Muscle of leg (tissue), 11 donors: ENCODE measurements around the gene CHMP1A. TPM values are rescaled to one million over a fixed set of nuclear protein-coding genes. Genes with fewer than 3 reads are reported as not detected.

Experiments used
- DNase-seq: peaks from one replicate; pipeline ENCODE4 v3.0.0; 2013
- H3K27ac ChIP-seq: one replicate; pipeline ENCODE4 v1.5.1; 2013; ENCODE audit warnings: mild to moderate bottlenecking, low read length, control low read depth
- H3K27me3 ChIP-seq: one replicate; pipeline ENCODE4 v1.6.1; 2013; ENCODE audit warnings: low read length; ENCODE audit not compliant: control insufficient read depth, insufficient read depth
- H3K36me3 ChIP-seq: one replicate; pipeline ENCODE4 v1.6.1; 2013; ENCODE audit warnings: low read length; ENCODE audit not compliant: control insufficient read depth, insufficient read depth
- H3K4me1 ChIP-seq: one replicate; pipeline ENCODE4 v1.6.1; 2013; ENCODE audit warnings: low read length; ENCODE audit not compliant: control insufficient read depth, insufficient read depth
- H3K4me3 ChIP-seq: one replicate; pipeline ENCODE4 v1.5.1; 2013; ENCODE audit warnings: low read length, control low read depth
- H3K9me3 ChIP-seq: replicated peaks from 2 replicates; pipeline ENCODE4 v1.6.1; 2013; ENCODE audit warnings: low read depth, low read length; ENCODE audit not compliant: control insufficient read depth
- WGBS: methylation state at CpG from one replicate; pipeline ENCODE4 v1.1.5; 2013; ENCODE audit warnings: missing lambda C conversion rate; ENCODE audit not compliant: insufficient coverage; 5-methylcytosine and 5-hydroxymethylcytosine counted together
- polyA plus RNA-seq, 8 donors: library from polyadenylated mRNA; unstranded; fragments of 120-200 nt; gene quantifications; one replicate each; pipeline versions ENCODE4 v1.2.1 to v1.2.3, GENCODE V29; 2013; ENCODE audit warnings: inconsistent platforms in 1 of 8, low replicate concordance in 1 of 8; ENCODE audit not compliant: insufficient read length in 8 of 8, insufficient read depth in 1 of 8
- total RNA-seq: library from RNA; stranded (reverse); fragments of 120-200 nt; gene quantifications from one replicate; pipeline ENCODE4 v1.2.4, GENCODE V29; 2013

CHMP1A gene
- total and polyA plus RNA-seq, 9 donors: 38.9 to 57.8 (median 52.0) TPM

DNA sequence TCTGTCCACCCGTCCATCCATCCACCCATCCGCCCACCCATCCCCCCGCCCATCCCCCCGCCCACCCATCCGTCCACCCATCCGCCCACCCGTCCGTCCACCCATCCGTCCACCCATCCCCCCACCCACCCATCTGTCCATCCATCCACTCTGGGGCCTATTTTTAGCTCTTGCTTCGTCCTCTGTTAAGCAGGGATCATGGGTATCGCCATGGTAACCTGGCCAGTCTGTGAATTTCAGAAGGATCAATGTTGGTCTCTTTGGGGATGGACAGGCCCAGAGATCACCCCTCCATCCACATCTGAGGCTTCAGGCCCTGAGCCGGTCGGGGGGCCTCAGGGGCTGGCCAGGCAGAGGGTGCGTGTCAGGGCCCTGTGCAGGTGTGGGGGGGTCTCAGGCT, 59.3 kb downstream of the CHMP1A start:
- H3K4me3 ChIP-seq: no peak overlapping the region
- no CpG with 5 or more reads among the region's 14 CpGs for WGBS
- H3K36me3 ChIP-seq: no peaks in the 10 kb centered on the region
- H3K27ac ChIP-seq: no peak overlapping the region
- H3K9me3 ChIP-seq: no peaks in the 10 kb centered on the region
- H3K4me1 ChIP-seq: peaks cover 8% of the 10 kb centered on the region
- DNase-seq: no peak
- peaks cover 5% of the 10 kb centered on the region for H3K27me3 ChIP-seq

DNA sequence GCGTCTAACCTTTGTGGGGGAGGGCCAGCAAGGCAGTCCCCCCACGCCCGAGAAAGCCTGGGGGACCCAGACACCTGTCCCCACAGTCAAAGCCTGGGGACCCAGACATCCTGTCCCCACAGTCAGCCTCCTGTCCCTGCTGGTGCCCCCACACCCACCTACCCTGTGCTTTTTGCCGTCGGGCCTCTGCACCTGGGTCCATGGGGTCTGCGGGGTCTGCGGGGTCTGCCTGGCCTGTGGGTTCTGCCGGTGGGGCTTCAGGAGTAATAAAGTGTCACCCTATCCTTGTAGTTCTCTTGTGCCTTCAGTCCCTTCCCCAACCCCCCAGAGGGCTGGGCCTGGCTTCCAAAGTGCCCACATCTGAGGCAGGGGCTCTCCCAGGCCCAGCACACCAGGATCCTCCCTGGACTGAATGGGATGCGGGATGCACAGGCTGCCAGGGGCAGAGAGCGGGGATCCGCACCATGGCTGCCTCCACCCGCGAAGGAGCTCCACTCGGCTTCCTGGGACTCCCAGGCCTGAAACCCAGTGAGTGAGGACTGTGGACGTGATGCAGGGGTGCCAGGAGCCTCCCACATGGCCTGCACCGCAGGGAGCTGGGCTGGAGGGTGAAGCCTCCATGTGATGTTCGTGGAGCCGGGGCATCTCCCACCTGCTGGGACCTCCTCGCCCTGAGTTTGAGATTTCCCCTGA, 60.4 kb downstream of the CHMP1A start:
- Histone ChIP-seq H3K27ac (no peak overlapping the region), H3K9me3 (no peaks in the 10 kb centered on the region), H3K27me3 (peaks cover 3% of the 10 kb centered on the region), H3K4me3 (no peak overlapping the region), H3K36me3 (no peaks in the 10 kb centered on the region), H3K4me1 (no peaks in the 10 kb centered on the region)
- 79% methylated on average over 18 of the region's 19 CpGs for WGBS
- no peak for DNase-seq

DNA sequence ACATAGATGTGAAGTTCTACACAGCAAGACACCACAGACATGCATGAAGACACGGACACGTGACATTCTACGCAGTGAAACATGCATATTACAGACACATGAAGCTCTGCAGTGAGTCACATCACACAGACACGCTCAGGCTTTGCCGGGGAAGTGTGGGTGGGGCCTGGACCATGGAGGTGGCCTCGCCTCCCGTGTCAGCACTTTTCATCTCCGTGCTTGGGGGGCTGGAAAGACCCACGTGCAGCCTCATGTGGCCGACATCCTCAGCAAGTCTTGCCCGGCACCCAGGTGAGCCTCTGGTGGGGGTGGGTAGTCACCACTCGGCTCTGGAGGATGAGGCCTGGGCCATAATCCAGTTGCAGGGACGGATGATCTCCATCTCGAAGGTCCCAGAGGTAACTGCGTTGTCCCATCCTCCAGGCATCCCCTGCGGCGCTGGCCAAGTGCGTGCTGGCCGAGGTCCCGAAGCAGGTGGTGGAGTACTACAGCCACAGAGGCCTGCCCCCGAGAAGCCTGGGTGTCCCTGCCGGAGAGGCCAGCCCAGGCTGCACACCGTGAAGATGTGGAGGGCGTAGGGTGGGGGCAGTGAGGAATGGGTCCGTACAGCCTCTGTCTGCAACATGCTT, 61.3 kb downstream of the CHMP1A start:
- Histone ChIP-seq H3K27ac (no peak overlapping the region), H3K9me3 (no peaks in the 10 kb centered on the region), H3K4me1 (no peaks in the 10 kb centered on the region), H3K27me3 (no peaks in the 10 kb centered on the region), H3K36me3 (no peaks in the 10 kb centered on the region), H3K4me3 (no peak overlapping the region)
- WGBS: 53% methylated on average over 15 of the region's 25 CpGs
- DNase-seq: no peak

DNA sequence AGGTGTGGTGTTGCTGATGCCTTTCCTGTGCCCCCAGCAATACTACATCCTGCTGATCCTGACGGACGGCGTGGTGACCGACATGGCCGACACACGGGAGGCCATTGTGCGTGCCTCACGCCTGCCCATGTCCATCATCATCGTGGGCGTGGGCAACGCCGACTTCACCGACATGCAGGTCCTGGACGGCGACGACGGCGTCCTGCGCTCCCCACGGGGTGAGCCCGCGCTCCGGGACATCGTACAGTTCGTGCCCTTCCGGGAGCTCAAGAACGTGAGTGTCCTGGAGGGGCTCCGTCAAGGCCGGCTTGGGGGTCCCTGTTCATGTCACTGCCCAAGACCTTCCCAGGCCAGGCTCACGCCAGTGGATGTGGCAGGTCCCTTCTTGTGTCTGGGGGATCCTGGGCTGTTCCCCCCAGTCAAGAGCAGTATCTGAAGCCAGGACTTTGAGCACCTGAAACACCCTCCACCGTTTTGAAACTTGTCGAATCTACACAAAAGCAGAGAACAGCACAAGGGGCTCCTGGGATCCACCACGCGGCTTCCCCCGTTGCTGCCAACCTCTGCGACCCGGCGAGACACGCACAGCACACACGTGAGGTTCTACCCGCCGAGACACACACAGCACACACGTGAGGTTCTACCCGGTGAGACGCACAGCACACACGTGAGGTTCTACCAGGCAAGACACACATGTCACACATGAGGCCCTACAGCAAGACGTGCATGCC, 62.0 kb downstream of the CHMP1A start:
- no peaks in the 10 kb centered on the region for H3K36me3 ChIP-seq
- DNase-seq: no peak
- H3K4me1 ChIP-seq: no peaks in the 10 kb centered on the region
- H3K9me3 ChIP-seq: no peaks in the 10 kb centered on the region
- WGBS: 90% methylated on average over 47 of the region's 47 CpGs
- H3K4me3 ChIP-seq: no peak overlapping the region
- no peak overlapping the region for H3K27ac ChIP-seq
- H3K27me3 ChIP-seq: no peaks in the 10 kb centered on the region

Other genes starting within 250 kb of the CHMP1A start
- gene ANKRD11, start 167.1 kb downstream of the CHMP1A start, total RNA-seq: 34.0 TPM
- 10 to 100 TPM; 52.8 to 79.8 (median 64.7) TPM for gene ANKRD11, start 167.1 kb downstream of the CHMP1A start, polyA plus RNA-seq
- gene SPG7, start 149.3 kb downstream of the CHMP1A start, total RNA-seq: 73.5 TPM
- gene SPG7, start 149.3 kb downstream of the CHMP1A start, polyA plus RNA-seq: 10 to 100 TPM; 48.2 to 84.9 (median 64.5) TPM
- gene RPL13, start 97.0 kb downstream of the CHMP1A start, total RNA-seq: 5,363 TPM
- 1,000 to 10,000 TPM; 3,790 to 5,718 (median 4,430) TPM for gene RPL13, start 97.0 kb downstream of the CHMP1A start, polyA plus RNA-seq
- 0.09 TPM for gene CPNE7, start 82.0 kb downstream of the CHMP1A start, total RNA-seq
- under 1 TPM in 7 of 8 donors, not detected in 1; 0.15 to 0.53 (median 0.26) TPM for gene CPNE7, start 82.0 kb downstream of the CHMP1A start, polyA plus RNA-seq
- gene DPEP1, start 44.1 kb downstream of the CHMP1A start, total RNA-seq: 0.53 TPM
- gene DPEP1, start 44.1 kb downstream of the CHMP1A start, polyA plus RNA-seq: 10 to 100 TPM in 1 of 8 donors, 1 to 10 TPM in 4, under 1 TPM in 3; 0.35 to 10.5 (median 1.1) TPM
- gene SPATA33, start 128 bp upstream of the CHMP1A start, total RNA-seq: 2.7 TPM
- 1 to 10 TPM; 4.3 to 7.1 (median 5.0) TPM for gene SPATA33, start 128 bp upstream of the CHMP1A start, polyA plus RNA-seq
- 47.5 TPM for gene CDK10, start 29.0 kb upstream of the CHMP1A start, total RNA-seq
- 10 to 100 TPM; 44.4 to 65.0 (median 54.2) TPM for gene CDK10, start 29.0 kb upstream of the CHMP1A start, polyA plus RNA-seq
- gene SPATA2L, start 44.0 kb upstream of the CHMP1A start, total RNA-seq: 3.0 TPM
- 1 to 10 TPM; 1.5 to 4.1 (median 2.6) TPM for gene SPATA2L, start 44.0 kb upstream of the CHMP1A start, polyA plus RNA-seq
- 6.1 TPM for gene VPS9D1, start 63.2 kb upstream of the CHMP1A start, total RNA-seq
- 10 to 100 TPM in 6 of 8 donors, 1 to 10 TPM in 2; 8.2 to 13.4 (median 11.0) TPM for gene VPS9D1, start 63.2 kb upstream of the CHMP1A start, polyA plus RNA-seq
- gene ZNF276, start 63.8 kb upstream of the CHMP1A start, total RNA-seq: 21.4 TPM
- 10 to 100 TPM; 17.1 to 28.2 (median 21.8) TPM for gene ZNF276, start 63.8 kb upstream of the CHMP1A start, polyA plus RNA-seq
- gene FANCA, start 158.9 kb upstream of the CHMP1A start, total RNA-seq: 7.1 TPM
- 10 to 100 TPM; 10.2 to 21.8 (median 14.6) TPM for gene FANCA, start 158.9 kb upstream of the CHMP1A start, polyA plus RNA-seq
- 1.6 TPM for gene SPIRE2, start 170.8 kb upstream of the CHMP1A start, total RNA-seq
- 1 to 10 TPM; 1.9 to 4.2 (median 3.2) TPM for gene SPIRE2, start 170.8 kb upstream of the CHMP1A start, polyA plus RNA-seq
- gene TCF25, start 215.9 kb upstream of the CHMP1A start, total RNA-seq: 109 TPM
- 100 to 1,000 TPM; 104 to 141 (median 123) TPM for gene TCF25, start 215.9 kb upstream of the CHMP1A start, polyA plus RNA-seq